ENCODE measurements around the gene SEPHS2. TPM values are rescaled to one million over a fixed set of nuclear protein-coding genes. Genes with fewer than 3 reads are reported as not detected.

Gene SEPHS2
- total and polyA plus RNA-seq, 2 donors (not counting 3 experiments of a cell fraction or from before 2014, with no cell fraction given) = 22.9 to 32.8 TPM

GRCh38 chr16:30409125-30410060, 36.3 kb downstream of the SEPHS2 start:
- H3K36me3 ChIP-seq (ENCODE audit: control insufficient read depth in 2 of 2, extremely low read depth in 1 of 2, insufficient read depth in 2 of 2, low read length in 2 of 2) = peaks cover 6 to 9% of the 10 kb centered on the region in 2 experiments
- ChIA-PET CTCF (interaction anchor here (0.5 to 5.3 kb wide), 35 partner anchors 8 to 344 kb away, joined by 3 to 62 read pairs (median 5); partner anchors contain the start of genes ALDOA, CD2BP2, CORO1A and DCTPP1), POLR2A (interaction anchor here (1.6 kb wide), 1 partner anchor 39 kb away, joined by 6 read pairs; the partner anchor contains the start of gene TBC1D10B)
- no peak overlapping the region for H2AFZ ChIP-seq (ENCODE audit: low read depth, low read length)
- H3K4me3 ChIP-seq (replicated peaks in 1 of 3; ENCODE audit: insufficient read depth in 1 of 3, low read depth in 1 of 3, low read length in 3 of 3) = no peak overlapping the region
- no peak overlapping the region for H3K27ac ChIP-seq (ENCODE audit: insufficient read depth, low read depth, low read length)
- peaks cover 22% of the 10 kb centered on the region for H3K4me1 ChIP-seq (ENCODE audit: control insufficient read depth, extremely low read depth, insufficient read depth, low read length)
- BruUV-seq (replicated peaks) = no TSS peak
- intact Hi-C loops (cut with micrococcal nuclease) = loop anchor here (1.0 to 10.0 kb wide), 5 partner anchors 9 to 315 kb away; partner anchors contain the start of genes TBC1D10B, TBX6, YPEL3 and ZNF48
- FAIRE-seq (peak; percentile 80), DNase-seq (ENCODE audit: low read depth, low spot score) (peak; percentile 89)
- no peaks in the 10 kb centered on the region for H4K20me1 ChIP-seq (replicated peaks; ENCODE audit: control insufficient read depth, extremely low read depth, insufficient read depth, low read length)
- no peak overlapping the region for H3K9ac ChIP-seq (replicated peaks; ENCODE audit: extremely low read depth, insufficient read depth, low read length)
- dilution Hi-C loops (cut with MboI; ENCODE audit: extremely low pct_ligation_motif_present, low sequenced_read_pairs) = no loop called here
- no peaks in the 10 kb centered on the region for H3K9me3 ChIP-seq (replicated peaks; ENCODE audit: control insufficient read depth, insufficient read depth, low read length)
- no peak for TF ChIP-seq JUN (IDR thresholded peaks at IDR 0.05; ENCODE audit: borderline replicate concordance, insufficient read depth, insufficient read length, low read depth)
- peak; percentile 45 for TF ChIP-seq POLR2AphosphoS5 (IDR thresholded peaks at IDR 0.05; ENCODE audit: insufficient read depth, low read depth, low read length)
- TF ChIP-seq MYC (IDR thresholded peaks at IDR 0.05; ENCODE audit: low read depth, low read length) = no peak
- TF ChIP-seq POLR2A (IDR thresholded peaks at IDR 0.05; ENCODE audit: low read depth, low read length) = no peak
- no peak for TF ChIP-seq EZH2 (IDR thresholded peaks at IDR 0.05; ENCODE audit: borderline replicate concordance, low read depth, low read length, severe bottlenecking)
- peak; percentile 97 to 98 for TF ChIP-seq CTCF (IDR thresholded peaks at IDR 0.05; ENCODE audit: extremely low read depth in 1 of 2, insufficient read depth in 1 of 2, low read depth in 1 of 2, low read length in 2 of 2)
- no peak overlapping the region for H3K4me2 ChIP-seq (ENCODE audit: insufficient read depth, low read length)
- no peaks in the 10 kb centered on the region for H3K9me1 ChIP-seq (replicated peaks; ENCODE audit: control insufficient read depth, extremely low read depth, insufficient read depth, low read length)
- peaks cover 3% of the 10 kb centered on the region for H3K79me2 ChIP-seq (ENCODE audit: control insufficient read depth, insufficient read depth, low read length)
- H3K27me3 ChIP-seq (ENCODE audit: control insufficient read depth in 2 of 2, insufficient read depth in 2 of 2, low read length in 2 of 2) = no peaks in the 10 kb centered on the region
